Chondrocyte (in vitro differentiated cells): Measurements from ENCODE around the gene ADGRE3. TPM values are rescaled to one million over a fixed set of nuclear protein-coding genes. Genes with fewer than 3 reads are reported as not detected.
"Not testable (repeated sequence)": the region's sequence is repeated elsewhere in the genome, so short reads cannot be mapped to it uniquely, and the experiment has no call there.

ENCODE experiments used
- DNase-seq: peaks from one replicate; pipeline ENCODE4 v3.0.0; 2021; ENCODE audit warnings: mixed read lengths, low spot score
- H3K27ac Mint-ChIP-seq: one replicate; pipeline ENCODE4 v1.8.0; 2021; ENCODE audit warnings: mild to moderate bottlenecking, moderate library complexity, mixed read lengths; ENCODE audit not compliant: unreplicated experiment
- H3K27me3 Mint-ChIP-seq: 2 replicates; pipeline ENCODE4 v1.8.0; 2021; ENCODE audit warnings: low read depth, mixed read lengths
- H3K36me3 Mint-ChIP-seq: 2 replicates; pipeline ENCODE4 v1.8.0; 2021; ENCODE audit warnings: low read depth, mixed read lengths
- H3K4me1 Mint-ChIP-seq: 2 replicates; pipeline ENCODE4 v1.8.0; 2021; ENCODE audit warnings: low read depth, mild to moderate bottlenecking, mixed read lengths
- H3K4me3 Mint-ChIP-seq: one replicate; pipeline ENCODE4 v1.8.0; 2021; ENCODE audit warnings: mild to moderate bottlenecking, moderate library complexity, mixed read lengths; ENCODE audit not compliant: unreplicated experiment
- H3K9me3 Mint-ChIP-seq: 2 replicates; pipeline ENCODE4 v1.8.0; 2021; ENCODE audit warnings: low read depth, mixed read lengths
- total RNA-seq: library from RNA; stranded (reverse); gene quantifications from 3 replicates; pipeline ENCODE4 v1.2.1, GENCODE V29; 2021
- TF ChIP-seq, protein P1 (sequence below): fragments of 200-600 bp; sonication (generic); IDR thresholded peaks from 2 replicates; pipeline ENCODE4 v1.5.0; 2021; ENCODE audit warnings: antibody characterized with exemption, mild to moderate bottlenecking, moderate library complexity

Gene ADGRE3
- total RNA-seq, 1 donor from 2014 or later: not detected

GRCh38 chr19:14632286-14632685 lies 42.4 kb downstream of the ADGRE3 start:
- Mint-ChIP-seq H3K36me3 (no peaks in the 10 kb centered on the region), H3K9me3 (peaks cover 17% of the 10 kb centered on the region), H3K4me3 (no peak overlapping the region), H3K27ac (no peak overlapping the region), H3K4me1 (no peaks in the 10 kb centered on the region), H3K27me3 (no peaks in the 10 kb centered on the region)
- DNase-seq: no peak
- TF ChIP-seq, protein P1, sequence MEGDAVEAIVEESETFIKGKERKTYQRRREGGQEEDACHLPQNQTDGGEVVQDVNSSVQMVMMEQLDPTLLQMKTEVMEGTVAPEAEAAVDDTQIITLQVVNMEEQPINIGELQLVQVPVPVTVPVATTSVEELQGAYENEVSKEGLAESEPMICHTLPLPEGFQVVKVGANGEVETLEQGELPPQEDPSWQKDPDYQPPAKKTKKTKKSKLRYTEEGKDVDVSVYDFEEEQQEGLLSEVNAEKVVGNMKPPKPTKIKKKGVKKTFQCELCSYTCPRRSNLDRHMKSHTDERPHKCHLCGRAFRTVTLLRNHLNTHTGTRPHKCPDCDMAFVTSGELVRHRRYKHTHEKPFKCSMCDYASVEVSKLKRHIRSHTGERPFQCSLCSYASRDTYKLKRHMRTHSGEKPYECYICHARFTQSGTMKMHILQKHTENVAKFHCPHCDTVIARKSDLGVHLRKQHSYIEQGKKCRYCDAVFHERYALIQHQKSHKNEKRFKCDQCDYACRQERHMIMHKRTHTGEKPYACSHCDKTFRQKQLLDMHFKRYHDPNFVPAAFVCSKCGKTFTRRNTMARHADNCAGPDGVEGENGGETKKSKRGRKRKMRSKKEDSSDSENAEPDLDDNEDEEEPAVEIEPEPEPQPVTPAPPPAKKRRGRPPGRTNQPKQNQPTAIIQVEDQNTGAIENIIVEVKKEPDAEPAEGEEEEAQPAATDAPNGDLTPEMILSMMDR: no peak

- no peaks in the 10 kb centered on the region for H3K36me3 Mint-ChIP-seq
- TF ChIP-seq, protein P1: no peak
- no peaks in the 10 kb centered on the region for H3K27me3 Mint-ChIP-seq
- H3K4me3 Mint-ChIP-seq: no peak overlapping the region
- peaks cover 16% of the 10 kb centered on the region for H3K9me3 Mint-ChIP-seq
- no peaks in the 10 kb centered on the region for H3K4me1 Mint-ChIP-seq
- no peak for DNase-seq
- no peak overlapping the region for H3K27ac Mint-ChIP-seq
These were observed 45.1 kb downstream of the ADGRE3 start for GRCh38 chr19:14629557-14629956.

- not testable (repeated sequence) for H3K27ac Mint-ChIP-seq, H3K27me3 Mint-ChIP-seq, H3K36me3 Mint-ChIP-seq, DNase-seq, H3K4me1 Mint-ChIP-seq, H3K4me3 Mint-ChIP-seq
- peaks cover 15% of the 10 kb centered on the region for H3K9me3 Mint-ChIP-seq
These were observed 50.2 kb downstream of the ADGRE3 start for GRCh38 chr19:14624491-14624890.

GRCh38 chr19:14619404-14619803 lies 55.2 kb downstream of the ADGRE3 start:
- TF ChIP-seq, protein P1: no peak
- no peak for DNase-seq
- Mint-ChIP-seq H3K9me3 (peaks cover 23% of the 10 kb centered on the region), H3K27me3 (peaks cover 2% of the 10 kb centered on the region), H3K36me3 (peaks cover 1% of the 10 kb centered on the region), H3K4me3 (no peak overlapping the region), H3K4me1 (no peaks in the 10 kb centered on the region), H3K27ac (no peak overlapping the region)

DNA sequence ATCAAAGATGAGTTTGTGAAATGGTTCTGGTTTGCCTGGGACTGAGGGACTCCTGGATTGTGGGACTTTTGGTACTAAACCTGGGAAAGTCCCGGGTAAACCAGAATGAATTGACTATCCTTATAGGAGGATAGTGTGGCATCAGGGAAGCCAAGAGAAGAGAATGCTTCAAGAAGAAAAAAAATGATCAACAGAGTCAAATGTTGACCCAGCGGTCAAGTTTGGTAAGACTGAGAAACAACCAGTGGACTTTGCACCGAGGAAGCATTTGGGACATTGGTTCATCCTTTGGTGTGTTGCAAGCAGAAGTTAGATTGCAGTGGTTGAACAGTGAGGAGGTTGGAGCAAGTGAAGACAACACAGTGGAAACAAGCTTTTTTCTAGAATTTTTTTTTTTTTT lies 58.2 kb downstream of the ADGRE3 start:
- no peak for DNase-seq
- TF ChIP-seq, protein P1: no peak
- H3K9me3 Mint-ChIP-seq: peaks cover 23% of the 10 kb centered on the region
- peaks cover 1% of the 10 kb centered on the region for H3K36me3 Mint-ChIP-seq
- H3K4me3 Mint-ChIP-seq: no peak overlapping the region
- H3K27me3 Mint-ChIP-seq: no peaks in the 10 kb centered on the region
- H3K4me1 Mint-ChIP-seq: no peaks in the 10 kb centered on the region
- H3K27ac Mint-ChIP-seq: no peak overlapping the region

DNA sequence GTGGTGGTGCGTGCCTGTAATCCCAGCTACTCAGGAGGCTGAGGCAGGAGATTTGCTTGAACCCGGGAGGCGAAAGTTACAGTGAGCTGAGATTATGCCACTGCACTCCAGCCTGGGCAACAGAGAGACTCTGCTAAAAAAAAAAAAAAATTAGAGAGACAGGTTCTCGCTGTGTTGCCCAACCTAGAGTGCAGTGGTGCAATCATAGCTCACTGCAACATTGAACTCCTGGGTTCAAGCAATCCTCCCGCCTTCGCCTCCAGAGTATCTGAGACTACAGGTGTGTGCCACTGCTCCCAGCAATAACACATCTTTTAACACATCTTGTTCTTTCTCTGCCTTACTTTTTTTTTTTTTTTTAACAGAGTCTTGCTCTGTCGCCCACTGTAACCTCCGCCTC lies 59.0 kb downstream of the ADGRE3 start:
- TF ChIP-seq, protein P1: no peak
- Mint-ChIP-seq H3K27ac (no peak overlapping the region), H3K9me3 (peaks cover 23% of the 10 kb centered on the region)

More for the DNA sequence above, 59.0 kb downstream of the ADGRE3 start:
- H3K4me1 Mint-ChIP-seq: no peaks in the 10 kb centered on the region
- DNase-seq: no peak
- H3K36me3 Mint-ChIP-seq: peaks cover 1% of the 10 kb centered on the region
- no peaks in the 10 kb centered on the region for H3K27me3 Mint-ChIP-seq
- no peak overlapping the region for H3K4me3 Mint-ChIP-seq
